HL-60 (cell line): ENCODE measurements around the gene TBX10.

Experiments used
- DNase-seq, 2 experiments: peaks; one replicate each; pipeline ENCODE4 v3.0.0-alpha.2; 2010 to 2020; ENCODE audit warnings: low read depth in 1 of 2, low spot score in 1 of 2
- H3K27ac ChIP-seq: fragments of 250-450 bp; sonication (Bioruptor Pico); replicated peaks from 2 replicates; pipeline ENCODE4 v1.5.1; 2020; ENCODE audit warnings: mild to moderate bottlenecking, moderate library complexity
- H3K27me3 ChIP-seq: fragments of 250-450 bp; sonication (Bioruptor Pico); 2 replicates; pipeline ENCODE4 v1.5.1; 2021; ENCODE audit warnings: mild to moderate bottlenecking, moderate library complexity; ENCODE audit not compliant: insufficient read depth, poor library complexity, severe bottlenecking
- H3K4me3 ChIP-seq: replicated peaks from 2 replicates; pipeline ENCODE4 v1.5.1; 2011; ENCODE audit warnings: mild to moderate bottlenecking, control low read depth, low read length; ENCODE audit not compliant: insufficient read depth
- GABPA ChIP-seq: IDR thresholded peaks from 2 replicates; pipeline ENCODE4 v1.6.1; 2012; ENCODE audit warnings: low read depth
- POLR2AphosphoS5 ChIP-seq: IDR thresholded peaks from 2 replicates; pipeline ENCODE4 v1.6.1; 2012; ENCODE audit warnings: low read depth
- SPI1 ChIP-seq: IDR thresholded peaks from 2 replicates; pipeline ENCODE4 v1.6.1; 2012; ENCODE audit warnings: low read depth, mild to moderate bottlenecking, borderline replicate concordance
- TF ChIP-seq, protein P1 (sequence below): IDR thresholded peaks from 2 replicates; pipeline ENCODE4 v1.6.1; 2012; ENCODE audit warnings: low read depth; ENCODE audit not compliant: insufficient replicate concordance
- TF ChIP-seq, protein P2 (sequence below): IDR thresholded peaks from one replicate; pipeline ENCODE4 v1.5.1; 2011; ENCODE audit warnings: low read length, control low read depth, inconsistent platforms; ENCODE audit not compliant: insufficient read depth

TBX10 gene

GRCh38 chr11:67607507-67607906 lies 32.1 kb downstream of the TBX10 start:
- peak overlapping the region; percentile 97 for H3K4me3 ChIP-seq
- no peaks in the 10 kb centered on the region for H3K27me3 ChIP-seq
- no peak for DNase-seq
- H3K27ac ChIP-seq, result peak overlapping the region; percentile 76
- no peak for TF ChIP-seq GABPA
- TF ChIP-seq, protein P1, sequence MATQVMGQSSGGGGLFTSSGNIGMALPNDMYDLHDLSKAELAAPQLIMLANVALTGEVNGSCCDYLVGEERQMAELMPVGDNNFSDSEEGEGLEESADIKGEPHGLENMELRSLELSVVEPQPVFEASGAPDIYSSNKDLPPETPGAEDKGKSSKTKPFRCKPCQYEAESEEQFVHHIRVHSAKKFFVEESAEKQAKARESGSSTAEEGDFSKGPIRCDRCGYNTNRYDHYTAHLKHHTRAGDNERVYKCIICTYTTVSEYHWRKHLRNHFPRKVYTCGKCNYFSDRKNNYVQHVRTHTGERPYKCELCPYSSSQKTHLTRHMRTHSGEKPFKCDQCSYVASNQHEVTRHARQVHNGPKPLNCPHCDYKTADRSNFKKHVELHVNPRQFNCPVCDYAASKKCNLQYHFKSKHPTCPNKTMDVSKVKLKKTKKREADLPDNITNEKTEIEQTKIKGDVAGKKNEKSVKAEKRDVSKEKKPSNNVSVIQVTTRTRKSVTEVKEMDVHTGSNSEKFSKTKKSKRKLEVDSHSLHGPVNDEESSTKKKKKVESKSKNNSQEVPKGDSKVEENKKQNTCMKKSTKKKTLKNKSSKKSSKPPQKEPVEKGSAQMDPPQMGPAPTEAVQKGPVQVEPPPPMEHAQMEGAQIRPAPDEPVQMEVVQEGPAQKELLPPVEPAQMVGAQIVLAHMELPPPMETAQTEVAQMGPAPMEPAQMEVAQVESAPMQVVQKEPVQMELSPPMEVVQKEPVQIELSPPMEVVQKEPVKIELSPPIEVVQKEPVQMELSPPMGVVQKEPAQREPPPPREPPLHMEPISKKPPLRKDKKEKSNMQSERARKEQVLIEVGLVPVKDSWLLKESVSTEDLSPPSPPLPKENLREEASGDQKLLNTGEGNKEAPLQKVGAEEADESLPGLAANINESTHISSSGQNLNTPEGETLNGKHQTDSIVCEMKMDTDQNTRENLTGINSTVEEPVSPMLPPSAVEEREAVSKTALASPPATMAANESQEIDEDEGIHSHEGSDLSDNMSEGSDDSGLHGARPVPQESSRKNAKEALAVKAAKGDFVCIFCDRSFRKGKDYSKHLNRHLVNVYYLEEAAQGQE, result no peak
- TF ChIP-seq SPI1, result no peak
- TF ChIP-seq, protein P2, sequence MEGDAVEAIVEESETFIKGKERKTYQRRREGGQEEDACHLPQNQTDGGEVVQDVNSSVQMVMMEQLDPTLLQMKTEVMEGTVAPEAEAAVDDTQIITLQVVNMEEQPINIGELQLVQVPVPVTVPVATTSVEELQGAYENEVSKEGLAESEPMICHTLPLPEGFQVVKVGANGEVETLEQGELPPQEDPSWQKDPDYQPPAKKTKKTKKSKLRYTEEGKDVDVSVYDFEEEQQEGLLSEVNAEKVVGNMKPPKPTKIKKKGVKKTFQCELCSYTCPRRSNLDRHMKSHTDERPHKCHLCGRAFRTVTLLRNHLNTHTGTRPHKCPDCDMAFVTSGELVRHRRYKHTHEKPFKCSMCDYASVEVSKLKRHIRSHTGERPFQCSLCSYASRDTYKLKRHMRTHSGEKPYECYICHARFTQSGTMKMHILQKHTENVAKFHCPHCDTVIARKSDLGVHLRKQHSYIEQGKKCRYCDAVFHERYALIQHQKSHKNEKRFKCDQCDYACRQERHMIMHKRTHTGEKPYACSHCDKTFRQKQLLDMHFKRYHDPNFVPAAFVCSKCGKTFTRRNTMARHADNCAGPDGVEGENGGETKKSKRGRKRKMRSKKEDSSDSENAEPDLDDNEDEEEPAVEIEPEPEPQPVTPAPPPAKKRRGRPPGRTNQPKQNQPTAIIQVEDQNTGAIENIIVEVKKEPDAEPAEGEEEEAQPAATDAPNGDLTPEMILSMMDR, result no peak
- TF ChIP-seq POLR2AphosphoS5, result no peak

GRCh38 chr11:67606492-67607295 lies 32.9 kb downstream of the TBX10 start, which contains the start of gene NDUFV1:
Gene NDUFV1, plus strand, starts transcription at chr11:67606936. Its CDS starts 69 bp downstream, at chr11:67607005.
- H3K27me3 ChIP-seq, result no peaks in the 10 kb centered on the region
- H3K27ac ChIP-seq, result peak within 1 kb of the TSS; percentile 76
- DNase-seq, result peak; percentile 89 to 97
- peak within 1 kb of the TSS; percentile 97 for H3K4me3 ChIP-seq
- TF ChIP-seq, protein P2, result peak; percentile 28
- TF ChIP-seq GABPA (peak; percentile 56; the same call in 1 of the 2 replicates), SPI1 (peak; percentile 75; the same call in 1 of the 2 replicates), POLR2AphosphoS5 (peak; percentile 92)
- TF ChIP-seq, protein P1, result peak; percentile 39

GRCh38 chr11:67606093-67606491 lies 33.5 kb downstream of the TBX10 start:
- H3K27me3 ChIP-seq, result no peaks in the 10 kb centered on the region
- TF ChIP-seq, protein P1, result no peak
- peak overlapping the region; percentile 76 for H3K27ac ChIP-seq
- no peak for DNase-seq
- peak overlapping the region; percentile 97 for H3K4me3 ChIP-seq
